HG02840 (cell line): ENCODE data around the gene ZNF575.
"Not testable (repeated sequence)": the region's sequence is repeated elsewhere in the genome, so short reads cannot be mapped to it uniquely, and the experiment has no call there.

Source experiments
- ATAC-seq: cut with Tn5 transposase; IDR thresholded peaks from one replicate; pipeline ENCODE4 v1.9.1; 2021; ENCODE audit warnings: mild to moderate bottlenecking, moderate library complexity, moderate number of reproducible peaks; ENCODE audit not compliant: unreplicated experiment, low FRiP score

ZNF575 gene

GRCh38 chr19:43507880-43508279 lies 25.1 kb upstream of the ZNF575 start:
- no peak for ATAC-seq

GRCh38 chr19:43510713-43511112 lies 22.3 kb upstream of the ZNF575 start:
- ATAC-seq = no peak

- no peak for ATAC-seq
Observed at GRCh38 chr19:43511324-43511723, 21.7 kb upstream of the ZNF575 start.

GRCh38 chr19:43512399-43512798 lies 20.6 kb upstream of the ZNF575 start:
- not testable (repeated sequence) for ATAC-seq

GRCh38 chr19:43518051-43518450 lies 14.9 kb upstream of the ZNF575 start:
- no peak for ATAC-seq

- no peak for ATAC-seq
Observed at GRCh38 chr19:43519436-43520088, 13.4 kb upstream of the ZNF575 start.

GRCh38 chr19:43522929-43523328 lies 10.1 kb upstream of the ZNF575 start:
- ATAC-seq = no peak

GRCh38 chr19:43523696-43524095 lies 9.3 kb upstream of the ZNF575 start:
- ATAC-seq = not testable (repeated sequence)

GRCh38 chr19:43524922-43525835 lies 7.8 kb upstream of the ZNF575 start:
- ATAC-seq = no peak

GRCh38 chr19:43525836-43526771 lies 6.9 kb upstream of the ZNF575 start:
- no peak for ATAC-seq

GRCh38 chr19:43526884-43527859 lies 5.8 kb upstream of the ZNF575 start, which contains the start of gene ETHE1:
ETHE1 (minus strand) TSS chr19:43527201; CDS start chr19:43527177, 24 bp downstream.
- peak; percentile 64 for ATAC-seq

- no peak for ATAC-seq
Observed at GRCh38 chr19:43527860-43528622, 4.9 kb upstream of the ZNF575 start.

GRCh38 chr19:43532571-43532961 lies 422 bp upstream of the ZNF575 start:
- ATAC-seq = peak; percentile 4

GRCh38 chr19:43533546-43534304 lies 737 bp downstream of the ZNF575 start:
- peak; percentile 50 for ATAC-seq

GRCh38 chr19:43534305-43534815 lies 1.4 kb downstream of the ZNF575 start:
- no peak for ATAC-seq

- ATAC-seq = no peak
Observed at GRCh38 chr19:43534816-43535761, 2.1 kb downstream of the ZNF575 start.

- no peak for ATAC-seq
Observed at GRCh38 chr19:43538922-43539321, 5.9 kb downstream of the ZNF575 start.
